ENCODE measurements around the gene UBL5.

UBL5 gene

GRCh38 chr19:9871626-9872338 lies 44.1 kb downstream of the UBL5 start:
- no peak overlapping the region for H3K4me3 ChIP-seq (ENCODE audit: low read depth, low read length)
- H3K27ac ChIP-seq = no peak overlapping the region
- H3K27me3 ChIP-seq (ENCODE audit: insufficient read depth, low read depth, severe bottlenecking) = no peaks in the 10 kb centered on the region
- TF ChIP-seq CTCF (IDR thresholded peaks at IDR 0.05; ENCODE audit: low read depth, low read length) = no peak
- H3K9me3 ChIP-seq (ENCODE audit: severe bottlenecking) = no peaks in the 10 kb centered on the region
- peaks cover 5% of the 10 kb centered on the region for H3K36me3 ChIP-seq
- no peak for DNase-seq

GRCh38 chr19:9872618-9873242 lies 45.0 kb downstream of the UBL5 start:
- H3K9me3 ChIP-seq (ENCODE audit: severe bottlenecking) = no peaks in the 10 kb centered on the region
- H3K27ac ChIP-seq = no peak overlapping the region
- DNase-seq = no peak
- H3K27me3 ChIP-seq (ENCODE audit: insufficient read depth, low read depth, severe bottlenecking) = no peaks in the 10 kb centered on the region
- no peak for TF ChIP-seq CTCF (IDR thresholded peaks at IDR 0.05; ENCODE audit: low read depth, low read length)
- peaks cover 5% of the 10 kb centered on the region for H3K36me3 ChIP-seq
- no peak overlapping the region for H3K4me3 ChIP-seq (ENCODE audit: low read depth, low read length)

GRCh38 chr19:9875031-9875627 lies 47.4 kb downstream of the UBL5 start:
- no peak overlapping the region for H3K4me3 ChIP-seq (ENCODE audit: low read depth, low read length)
- DNase-seq = no peak
- TF ChIP-seq CTCF (IDR thresholded peaks at IDR 0.05; ENCODE audit: low read depth, low read length) = no peak

GRCh38 chr19:9875796-9876195 lies 48.1 kb downstream of the UBL5 start:
- DNase-seq = peak; percentile 21
- H3K27ac ChIP-seq = peak overlapping the region; percentile 52
- peaks cover 5% of the 10 kb centered on the region for H3K36me3 ChIP-seq
- no peaks in the 10 kb centered on the region for H3K27me3 ChIP-seq (ENCODE audit: insufficient read depth, low read depth, severe bottlenecking)
- no peaks in the 10 kb centered on the region for H3K9me3 ChIP-seq (ENCODE audit: severe bottlenecking)
- TF ChIP-seq CTCF (IDR thresholded peaks at IDR 0.05; ENCODE audit: low read depth, low read length) = no peak
- H3K4me3 ChIP-seq (ENCODE audit: low read depth, low read length) = no peak overlapping the region

More at GRCh38 chr19:9875031-9875627, 47.4 kb downstream of the UBL5 start:
- no peaks in the 10 kb centered on the region for H3K27me3 ChIP-seq (ENCODE audit: insufficient read depth, low read depth, severe bottlenecking)
- peak overlapping the region; percentile 52 for H3K27ac ChIP-seq
- H3K36me3 ChIP-seq = peaks cover 5% of the 10 kb centered on the region
- H3K9me3 ChIP-seq (ENCODE audit: severe bottlenecking) = no peaks in the 10 kb centered on the region

GRCh38 chr19:9877780-9878510 lies 50.2 kb downstream of the UBL5 start:
- no peaks in the 10 kb centered on the region for H3K27me3 ChIP-seq (ENCODE audit: insufficient read depth, low read depth, severe bottlenecking)
- H3K9me3 ChIP-seq (ENCODE audit: severe bottlenecking) = no peaks in the 10 kb centered on the region
- no peak for DNase-seq
- H3K36me3 ChIP-seq = peaks cover 5% of the 10 kb centered on the region
- no peak for TF ChIP-seq CTCF (IDR thresholded peaks at IDR 0.05; ENCODE audit: low read depth, low read length)
- H3K27ac ChIP-seq = no peak overlapping the region
- H3K4me3 ChIP-seq (ENCODE audit: low read depth, low read length) = no peak overlapping the region

All from WERI-Rb-1 (cell line).